ENCODE data around the gene APBB3.

GRCh38 chr5:140555747-140556312, 8.6 kb downstream of the APBB3 start:
- TF ChIP-seq CTCF (IDR thresholded peaks at IDR 0.05) (no peak), POLR2A (IDR thresholded peaks at IDR 0.05) (no peak)

Measured in thyroid gland (tissue), 4 donors.